Mammary epithelial cell (primary cell): ENCODE measurements around the gene AOX1.

ENCODE experiments used
- EZH2 ChIP-seq: IDR thresholded peaks from 2 replicates; pipeline ENCODE4 v1.6.1; 2012; ENCODE audit warnings: low read length, inconsistent platforms, borderline replicate concordance
- TF ChIP-seq, protein P1 (sequence below), 2 donors: IDR thresholded peaks in 1 of 2; conservative IDR thresholded peaks in 1 of 2; 2 replicates each; pipeline ENCODE4 v1.5.1; 2011 to 2012; ENCODE audit warnings: inconsistent platforms in 2 of 2, low read length in 2 of 2, mild to moderate bottlenecking in 2 of 2, control low read depth in 1 of 2, low read depth in 1 of 2; ENCODE audit not compliant: insufficient read depth in 1 of 2; ENCODE audit errors: extremely low read depth in 1 of 2

DNA sequence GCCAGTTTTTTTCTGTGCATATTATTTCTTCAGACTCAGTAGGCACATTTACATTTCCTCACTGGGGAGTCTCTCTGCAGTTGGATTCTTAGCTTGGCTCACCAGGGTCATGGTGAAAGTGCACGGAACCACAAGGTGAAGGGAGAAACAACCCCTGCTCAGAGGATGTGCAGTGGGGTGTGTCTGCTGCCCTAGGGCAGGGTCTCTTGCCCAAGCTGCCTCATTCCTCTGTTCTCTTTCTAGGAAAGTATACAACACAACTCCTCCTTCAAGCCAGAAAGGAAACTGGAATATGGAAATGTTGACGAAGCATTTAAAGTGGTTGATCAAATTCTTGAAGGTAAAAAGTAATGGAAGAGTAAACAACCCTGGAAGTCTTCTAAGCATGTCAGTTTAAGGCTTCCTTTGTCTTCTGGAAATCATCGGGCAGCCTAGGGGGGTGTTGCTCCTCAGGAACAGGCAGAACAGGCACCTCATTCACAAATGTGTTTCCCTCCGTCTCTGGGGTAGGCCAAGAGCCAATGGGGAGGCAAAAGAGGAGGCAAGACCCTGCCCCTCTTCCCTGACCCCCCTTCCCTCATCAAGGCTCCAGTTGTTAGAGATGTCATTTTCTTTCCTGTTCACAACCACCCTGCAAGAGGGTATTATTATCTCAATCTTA, 41.4 kb downstream of the AOX1 start:
- TF ChIP-seq, protein P1, sequence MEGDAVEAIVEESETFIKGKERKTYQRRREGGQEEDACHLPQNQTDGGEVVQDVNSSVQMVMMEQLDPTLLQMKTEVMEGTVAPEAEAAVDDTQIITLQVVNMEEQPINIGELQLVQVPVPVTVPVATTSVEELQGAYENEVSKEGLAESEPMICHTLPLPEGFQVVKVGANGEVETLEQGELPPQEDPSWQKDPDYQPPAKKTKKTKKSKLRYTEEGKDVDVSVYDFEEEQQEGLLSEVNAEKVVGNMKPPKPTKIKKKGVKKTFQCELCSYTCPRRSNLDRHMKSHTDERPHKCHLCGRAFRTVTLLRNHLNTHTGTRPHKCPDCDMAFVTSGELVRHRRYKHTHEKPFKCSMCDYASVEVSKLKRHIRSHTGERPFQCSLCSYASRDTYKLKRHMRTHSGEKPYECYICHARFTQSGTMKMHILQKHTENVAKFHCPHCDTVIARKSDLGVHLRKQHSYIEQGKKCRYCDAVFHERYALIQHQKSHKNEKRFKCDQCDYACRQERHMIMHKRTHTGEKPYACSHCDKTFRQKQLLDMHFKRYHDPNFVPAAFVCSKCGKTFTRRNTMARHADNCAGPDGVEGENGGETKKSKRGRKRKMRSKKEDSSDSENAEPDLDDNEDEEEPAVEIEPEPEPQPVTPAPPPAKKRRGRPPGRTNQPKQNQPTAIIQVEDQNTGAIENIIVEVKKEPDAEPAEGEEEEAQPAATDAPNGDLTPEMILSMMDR (conservative IDR thresholded peaks at IDR 0.05 in 1 of 2, IDR thresholded peaks at IDR 0.05 in 1 of 2; ENCODE audit: extremely low read depth in 1 of 2, insufficient read depth in 1 of 2, low read depth in 1 of 2, low read length in 2 of 2), result no peak
- no peak for TF ChIP-seq EZH2
